Right lobe of liver (tissue), 6 donors: ENCODE results near the gene SYP. TPM values are rescaled to one million over a fixed set of nuclear protein-coding genes. Genes with fewer than 3 reads are reported as not detected.

ENCODE experiments used
- ATAC-seq, 4 donors: fragments of 200-7000 bp; cut with Tn5 transposase; one replicate each; pipeline ENCODE4 v1.9.1; 2020; ENCODE audit warnings: mild to moderate bottlenecking in 4 of 4, moderate library complexity in 4 of 4
- DNase-seq, 3 donors: peaks; one replicate each; pipeline ENCODE4 v3.0.0-alpha.2; 2020
- H3K27ac ChIP-seq, 3 donors: fragments of 200-600 bp; one replicate each; pipeline ENCODE4 v1.8.0; 2022
- H3K27me3 ChIP-seq, 2 donors: fragments of 200-600 bp; one replicate each; pipeline ENCODE4 v1.8.0; 2022
- H3K36me3 ChIP-seq, 4 donors: fragments of 200-600 bp; sonication (generic) in 1 of 4; one replicate each; pipeline versions ENCODE4 v1.5.1 to v1.8.0; 2017 to 2022; ENCODE audit warnings: control low read depth in 1 of 4
- H3K4me1 ChIP-seq, 4 donors: fragments of 200-600 bp; sonication (generic) in 1 of 4; one replicate each; pipeline versions ENCODE4 v1.5.1 to v1.8.0; 2017 to 2022; ENCODE audit warnings: control low read depth in 1 of 4
- H3K4me3 ChIP-seq, 3 donors: fragments of 200-600 bp; one replicate each; pipeline ENCODE4 v1.8.0; 2022
- H3K9me3 ChIP-seq, 4 donors: fragments of 200-600 bp; sonication (generic) in 1 of 4; one replicate each; pipeline versions ENCODE4 v1.5.1 to v1.8.0; 2017 to 2022; ENCODE audit warnings: control low read depth in 1 of 4
- CTCF ChIP-seq, 4 donors: fragments of 200-600 bp in 3 of 4; fragments of 450-650 bp in 1 of 4; IDR thresholded peaks; one replicate each; pipeline versions ENCODE4 v1.5.1 to v1.8.0; 2016 to 2022; ENCODE audit warnings: antibody characterized with exemption in 4 of 4, mild to moderate bottlenecking in 2 of 4
- POLR2A ChIP-seq: fragments of 450-650 bp; IDR thresholded peaks from one replicate; pipeline ENCODE4 v1.6.1; 2017; ENCODE audit warnings: antibody characterized with exemption, mild to moderate bottlenecking
- WGBS: methylation state at CpG from one replicate; pipeline ENCODE4 v1.1.6; 2018; ENCODE audit warnings: low coverage, low lambda C conversion rate; ENCODE audit not compliant: insufficient coverage; ENCODE audit errors: missing lambda C conversion rate; 5-methylcytosine and 5-hydroxymethylcytosine counted together
- intact Hi-C, 2 donors: fragments of 100-400 bp; cut with DNase I; formaldehyde crosslinking; loops; one replicate each; pipeline versions ENCODE4 v1.11.2 to v1.14.1; 2022
- total RNA-seq, 6 experiments: library from RNA; depleted of rRNA in 2 of 6; stranded (reverse); fragments of >200 nt in 2 of 6; fragmentation: NEBNext Ultra II Directional in 3 of 6; extraction: Animal tissue kit (Norgen Biotek cat#: 25700) in 3 of 6; gene quantifications; one replicate each; pipeline versions ENCODE4 v1.1.0 to v1.2.4, GENCODE V29; 2016 to 2023
- donor health status: DM: no; HTN: yes; CAD: no.
- donor health status: DM: no; HTN: no; CAD: no.
- donor health status: DM: no; HTN: no; CAD: no.
- donor health status: DM: no; HTN: yes; CAD: no.
- donor health status: DM: no; HTN: yes; CAD: no.

Gene SYP
- total RNA-seq, 6 experiments from 2014 or later, result 0.12 to 0.39 (median 0.27) TPM; not detected in 1

DNA sequence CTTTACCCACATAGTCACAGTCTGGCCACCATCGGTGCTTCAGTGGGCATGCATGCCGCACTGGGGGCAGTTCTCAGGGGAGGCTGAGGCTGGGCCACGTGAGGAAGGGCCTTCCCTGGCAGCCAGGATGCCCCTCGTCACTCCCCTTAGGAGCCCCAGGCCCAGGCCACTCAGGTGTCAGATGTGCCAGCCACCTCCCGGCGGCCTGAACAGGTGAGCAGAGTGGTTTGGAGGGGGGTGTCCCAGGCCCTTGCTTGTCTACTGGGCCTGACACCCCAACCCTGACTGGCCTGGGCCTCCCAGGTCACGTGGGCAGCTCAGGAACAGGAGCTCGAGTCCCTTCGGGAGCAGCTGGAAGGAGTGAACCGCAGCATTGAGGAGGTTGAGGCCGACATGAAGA, 47.4 kb upstream of the SYP start:
- no peak for TF ChIP-seq POLR2A
- TF ChIP-seq CTCF (IDR thresholded peaks at IDR 0.05), result no peak
- Histone ChIP-seq H3K9me3 (no peaks in the 10 kb centered on the region), H3K4me1 (no peaks in the 10 kb centered on the region), H3K4me3 (no peak overlapping the region), H3K36me3 (peaks cover 0 to 7% (median 1%) of the 10 kb centered on the region in 4 donors), H3K27ac (no peak overlapping the region), H3K27me3 (no peaks in the 10 kb centered on the region)
- intact Hi-C loops, result no loop called here
- WGBS, result 20% methylated on average over 1 of the region's 11 CpGs
- ATAC-seq (no peak), DNase-seq (no peak)

DNA sequence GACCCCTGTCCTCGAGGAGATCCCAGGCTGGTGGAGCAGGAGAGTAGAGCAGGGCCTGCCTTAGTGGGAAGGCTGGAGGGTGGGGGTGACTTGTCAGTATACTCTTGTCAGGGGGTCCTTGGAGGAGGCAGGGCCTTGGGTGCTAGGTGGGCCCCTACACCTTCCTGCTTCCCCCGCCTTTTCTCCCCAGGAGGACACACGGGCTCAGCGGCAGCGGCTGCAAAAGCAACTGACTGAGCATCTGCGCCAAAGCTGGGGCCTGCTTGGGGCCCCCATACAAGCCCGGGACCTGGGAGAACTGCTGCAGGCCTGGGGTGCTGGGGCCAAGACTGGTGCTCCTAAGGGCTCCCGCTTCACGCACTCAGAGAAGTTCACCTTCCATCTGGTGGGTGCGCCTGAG, 46.5 kb upstream of the SYP start:
- Histone ChIP-seq H3K27me3 (no peaks in the 10 kb centered on the region), H3K27ac (no peak overlapping the region), H3K4me3 (no peak overlapping the region), H3K4me1 (no peaks in the 10 kb centered on the region), H3K36me3 (peaks cover 0 to 7% (median 1%) of the 10 kb centered on the region in 4 donors), H3K9me3 (no peaks in the 10 kb centered on the region)
- DNase-seq (no peak), ATAC-seq (no peak)
- TF ChIP-seq CTCF (IDR thresholded peaks at IDR 0.05) (no peak), POLR2A (no peak)
- WGBS, result 51% methylated on average over 3 of the region's 10 CpGs
- intact Hi-C loops, result no loop called here

DNA sequence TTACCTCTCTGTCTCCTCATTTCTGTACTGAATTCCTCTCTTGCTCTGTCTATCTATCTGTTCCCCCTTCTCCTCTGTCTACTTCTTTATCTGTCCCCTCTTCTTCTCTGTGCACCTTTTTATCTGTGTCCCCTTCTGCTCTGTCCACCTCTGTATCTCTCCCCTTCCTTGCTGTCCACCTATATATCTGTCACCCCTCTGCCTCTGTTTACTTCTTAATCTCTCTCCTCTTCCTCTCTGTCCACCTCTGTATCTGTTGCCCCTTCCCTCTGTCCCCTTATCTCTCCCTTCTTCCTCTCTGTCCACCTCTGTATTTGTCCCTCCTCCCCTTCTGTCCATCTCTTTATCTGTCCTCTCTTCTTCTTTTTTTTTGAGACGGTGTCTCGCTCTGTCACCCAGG, 44.2 kb upstream of the SYP start:
- no peak for TF ChIP-seq CTCF (IDR thresholded peaks at IDR 0.05)
- no peak for TF ChIP-seq POLR2A
- Histone ChIP-seq H3K36me3 (peaks cover 0 to 7% (median 1%) of the 10 kb centered on the region in 4 donors), H3K27me3 (no peaks in the 10 kb centered on the region), H3K4me1 (no peaks in the 10 kb centered on the region), H3K27ac (no peak overlapping the region), H3K4me3 (no peak overlapping the region), H3K9me3 (no peaks in the 10 kb centered on the region)
- ATAC-seq (no peak), DNase-seq (no peak)
- WGBS, result 87% methylated on average over 2 of the region's 2 CpGs
- intact Hi-C loops, result no loop called here

DNA sequence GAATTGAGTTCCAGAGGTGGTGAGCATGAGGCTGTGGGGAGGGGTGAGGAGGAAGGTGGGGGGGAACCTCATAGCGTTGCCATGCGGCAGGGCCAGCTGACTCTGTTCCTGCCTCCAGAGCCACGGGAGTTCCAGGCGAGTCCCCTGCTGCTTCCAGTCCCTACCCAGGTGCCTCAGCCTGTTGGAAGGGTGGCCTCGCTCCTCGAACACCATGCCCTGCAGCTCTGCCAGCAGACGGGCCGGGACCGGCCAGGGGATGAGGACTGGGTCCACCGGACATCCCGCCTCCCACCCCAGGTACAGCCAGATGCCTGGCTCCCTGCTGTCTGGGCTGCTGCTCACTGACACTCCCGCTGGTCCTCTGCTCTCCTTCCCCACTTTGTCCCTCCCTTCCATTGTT, 43.2 kb upstream of the SYP start:
- H3K36me3 ChIP-seq, result peaks cover 0 to 7% (median 0%) of the 10 kb centered on the region in 4 donors
- DNase-seq, result no peak

More for the DNA sequence above, 43.2 kb upstream of the SYP start:
- WGBS, result 57% methylated on average over 3 of the region's 12 CpGs
- Histone ChIP-seq H3K9me3 (no peaks in the 10 kb centered on the region), H3K27ac (no peak overlapping the region), H3K27me3 (no peaks in the 10 kb centered on the region), H3K4me3 (no peak overlapping the region), H3K4me1 (no peaks in the 10 kb centered on the region)
- intact Hi-C loops, result no loop called here
- ATAC-seq, result no peak
- TF ChIP-seq POLR2A (no peak), CTCF (IDR thresholded peaks at IDR 0.05) (no peak)
